Esophagus muscularis mucosa (tissue), 4 donors: ENCODE data around the gene PHAF1.

ENCODE experiments used
- CTCF ChIP-seq, 3 experiments: fragments of 200-600 bp in 2 of 3; fragments of 450-650 bp in 1 of 3; sonication (generic) in 2 of 3; IDR thresholded peaks; one replicate each; pipeline ENCODE4 v1.5.1; 2017 to 2019; ENCODE audit warnings: antibody characterized with exemption in 3 of 3, mild to moderate bottlenecking in 2 of 3, moderate library complexity in 1 of 3
- EP300 ChIP-seq: sonication (generic); formaldehyde crosslinking; IDR thresholded peaks from one replicate; pipeline ENCODE4 v1.6.1; 2017; ENCODE audit warnings: antibody characterized with exemption
- POLR2A ChIP-seq: fragments of 450-650 bp; IDR thresholded peaks from one replicate; pipeline ENCODE4 v1.6.1; 2017; ENCODE audit warnings: antibody characterized with exemption, moderate library complexity, mild to moderate bottlenecking, low read depth
- POLR2AphosphoS5 ChIP-seq, 2 donors: sonication (generic); formaldehyde crosslinking; IDR thresholded peaks; one replicate each; pipeline ENCODE4 v1.6.1; 2017; ENCODE audit warnings: antibody characterized with exemption in 2 of 2

DNA sequence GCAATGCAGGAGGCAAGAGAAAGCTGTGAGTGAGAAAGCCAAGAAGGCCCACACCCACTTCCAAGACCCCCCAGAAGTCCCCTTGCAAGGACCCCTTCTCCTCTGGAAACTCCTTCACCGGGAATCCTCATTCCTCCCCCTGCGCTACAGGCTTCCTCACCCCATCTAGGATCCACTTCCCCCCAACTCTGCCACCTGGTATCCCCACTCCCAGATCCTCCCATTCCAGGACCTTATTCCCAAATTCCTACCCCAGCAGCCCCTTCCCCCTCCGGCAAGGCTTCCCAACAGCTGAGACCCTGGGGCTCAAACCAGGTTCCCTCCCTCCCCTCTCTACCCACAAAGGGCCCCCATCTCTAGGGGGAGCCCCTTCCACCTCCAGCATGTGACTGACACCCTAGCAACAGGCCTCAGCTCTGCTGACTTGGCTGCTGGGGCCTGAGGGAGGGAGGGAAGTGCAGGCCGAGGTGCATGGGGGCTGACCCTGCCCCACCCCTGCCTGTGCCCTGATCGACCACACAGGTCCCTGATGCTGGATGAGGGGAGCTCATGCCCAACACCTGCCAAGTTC lies 56.9 kb downstream of the PHAF1 start:
- TF ChIP-seq CTCF (IDR thresholded peaks at IDR 0.05) (no peak), POLR2A (no peak), POLR2AphosphoS5 (IDR thresholded peaks at IDR 0.05) (no peak), EP300 (no peak)
